Activated naive CD8-positive, alpha-beta T cell treated with anti-CD3 and anti-CD28 coated beads, Interleukin-2, amount 50 U/mL, for 24 hours (primary cell): Measurements from ENCODE around the gene WASF3.

Source experiments
- ATAC-seq: fragments of 150-1000 bp; cut with Tn5 transposase; one replicate; pipeline ENCODE4 v1.10.0; 2021
- DNase-seq: peaks from one replicate; pipeline ENCODE4 v3.0.0; 2021
- H3K27ac Mint-ChIP-seq: one replicate; pipeline ENCODE4 v1.8.0; 2021; ENCODE audit warnings: mild to moderate bottlenecking, mixed read lengths
- H3K27me3 Mint-ChIP-seq: one replicate; pipeline ENCODE4 v1.8.0; 2021; ENCODE audit warnings: mixed read lengths
- H3K36me3 Mint-ChIP-seq: one replicate; pipeline ENCODE4 v1.8.0; 2021; ENCODE audit warnings: low read depth, mixed read lengths
- H3K4me1 Mint-ChIP-seq: one replicate; pipeline ENCODE4 v1.8.0; 2021; ENCODE audit warnings: mixed read lengths
- H3K4me3 Mint-ChIP-seq: one replicate; pipeline ENCODE4 v1.8.0; 2021; ENCODE audit warnings: mild to moderate bottlenecking, moderate library complexity, mixed read lengths
- H3K9me3 Mint-ChIP-seq: one replicate; pipeline ENCODE4 v1.8.0; 2021; ENCODE audit warnings: mixed read lengths

Gene WASF3

DNA sequence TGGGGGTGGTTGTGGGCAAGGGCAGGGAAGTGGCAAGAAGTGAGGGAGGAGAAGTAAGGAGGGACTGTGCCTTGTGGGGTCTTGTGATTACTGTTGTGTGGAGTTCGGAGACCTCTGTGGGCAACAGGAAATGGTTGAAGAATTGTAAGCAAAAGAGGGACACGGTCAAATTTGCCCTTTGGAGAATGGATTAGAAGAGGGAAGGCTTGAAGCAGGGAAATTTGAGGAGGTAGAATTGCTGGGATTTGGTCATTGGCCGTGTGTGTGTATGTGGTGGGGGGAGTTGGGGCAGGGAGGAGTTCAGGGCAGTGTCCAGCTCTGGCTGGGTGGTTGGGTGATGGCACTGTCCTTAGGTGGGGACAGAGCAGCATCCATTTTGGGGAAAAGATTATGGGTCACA is 3.6 kb downstream of the WASF3 start:
- Mint-ChIP-seq H3K4me1 (peaks cover 8% of the 10 kb centered on the region), H3K36me3 (no peaks in the 10 kb centered on the region), H3K9me3 (no peaks in the 10 kb centered on the region), H3K27me3 (peaks cover 38% of the 10 kb centered on the region), H3K4me3 (no peak overlapping the region), H3K27ac (no peak overlapping the region)
- DNase-seq (no peak), ATAC-seq (no peak)

- Mint-ChIP-seq H3K9me3 (no peaks in the 10 kb centered on the region), H3K4me1 (peaks cover 6% of the 10 kb centered on the region), H3K27ac (no peak overlapping the region), H3K36me3 (no peaks in the 10 kb centered on the region), H3K27me3 (peaks cover 33% of the 10 kb centered on the region), H3K4me3 (no peak overlapping the region)
- no peak for DNase-seq
- ATAC-seq = no peak
Observed at GRCh38 chr13:26561651-26562511, 4.4 kb downstream of the WASF3 start.

- no peaks in the 10 kb centered on the region for H3K9me3 Mint-ChIP-seq
- H3K4me1 Mint-ChIP-seq = peaks cover 3% of the 10 kb centered on the region
- no peaks in the 10 kb centered on the region for H3K36me3 Mint-ChIP-seq
- H3K27me3 Mint-ChIP-seq = peaks cover 28% of the 10 kb centered on the region
- H3K27ac Mint-ChIP-seq = no peak overlapping the region
- H3K4me3 Mint-ChIP-seq = no peak overlapping the region
- DNase-seq (no peak), ATAC-seq (no peak)
Observed at GRCh38 chr13:26562512-26562890, 5.0 kb downstream of the WASF3 start.

DNA sequence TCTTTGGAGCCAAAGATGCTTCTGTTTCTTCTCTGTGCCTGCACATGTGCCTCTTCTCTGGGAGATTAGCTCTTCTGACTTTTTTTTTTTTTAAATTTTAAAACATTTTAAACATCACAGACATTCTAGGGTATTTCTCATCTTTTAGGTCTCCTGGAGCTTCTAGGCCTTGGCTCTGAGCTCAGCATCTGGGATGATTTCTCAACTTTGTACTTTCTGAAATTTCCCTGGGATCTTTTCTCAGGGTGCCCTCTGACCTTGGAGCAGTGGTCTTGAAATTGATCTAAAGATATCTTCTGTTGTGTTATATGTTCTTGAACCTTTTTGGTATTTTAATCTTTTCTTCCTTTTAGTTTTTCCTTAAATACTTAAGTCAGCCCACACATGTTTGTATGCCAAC is 6.2 kb downstream of the WASF3 start:
- DNase-seq (no peak), ATAC-seq (no peak)
- Mint-ChIP-seq H3K27me3 (peaks cover 24% of the 10 kb centered on the region), H3K36me3 (no peaks in the 10 kb centered on the region), H3K4me1 (no peaks in the 10 kb centered on the region), H3K4me3 (no peak overlapping the region), H3K27ac (no peak overlapping the region), H3K9me3 (no peaks in the 10 kb centered on the region)

DNA sequence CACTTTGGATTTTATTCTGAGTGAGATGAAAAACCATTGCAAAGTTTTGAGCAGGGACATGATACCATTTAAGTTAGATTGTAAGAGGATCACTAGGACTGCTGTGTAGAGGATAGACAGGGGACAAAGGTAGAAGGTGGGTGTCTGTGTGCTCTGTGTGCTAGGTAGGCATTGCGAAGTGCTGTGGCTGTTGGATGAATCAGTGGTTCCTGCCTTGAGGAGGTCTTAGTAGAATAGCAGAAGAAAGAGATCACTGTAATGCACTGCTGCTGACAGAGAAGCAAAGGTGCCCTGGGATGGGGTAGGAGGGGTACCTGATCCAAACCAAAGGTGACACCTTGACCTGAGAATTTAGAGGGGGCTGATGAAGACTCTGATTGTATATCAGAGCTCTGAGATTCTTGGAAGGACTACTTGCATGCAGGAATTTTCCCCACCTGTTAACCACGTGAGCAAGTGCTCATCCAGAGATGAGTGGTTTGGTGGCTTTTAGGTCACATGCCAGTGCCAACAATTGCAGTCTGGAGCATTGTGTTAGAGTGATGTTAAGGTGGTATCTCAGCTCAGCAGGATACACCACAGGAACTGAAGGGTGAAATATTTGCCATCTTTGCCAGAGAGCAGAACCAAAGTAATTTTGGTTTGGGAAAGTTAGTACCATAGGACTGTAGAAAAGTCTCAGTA is 10.8 kb downstream of the WASF3 start:
- no peak overlapping the region for H3K27ac Mint-ChIP-seq
- no peaks in the 10 kb centered on the region for H3K4me1 Mint-ChIP-seq
- H3K4me3 Mint-ChIP-seq = no peak overlapping the region
- DNase-seq = no peak
- H3K27me3 Mint-ChIP-seq = peaks cover 13% of the 10 kb centered on the region
- H3K9me3 Mint-ChIP-seq = no peaks in the 10 kb centered on the region
- ATAC-seq = no peak
- H3K36me3 Mint-ChIP-seq = no peaks in the 10 kb centered on the region

DNA sequence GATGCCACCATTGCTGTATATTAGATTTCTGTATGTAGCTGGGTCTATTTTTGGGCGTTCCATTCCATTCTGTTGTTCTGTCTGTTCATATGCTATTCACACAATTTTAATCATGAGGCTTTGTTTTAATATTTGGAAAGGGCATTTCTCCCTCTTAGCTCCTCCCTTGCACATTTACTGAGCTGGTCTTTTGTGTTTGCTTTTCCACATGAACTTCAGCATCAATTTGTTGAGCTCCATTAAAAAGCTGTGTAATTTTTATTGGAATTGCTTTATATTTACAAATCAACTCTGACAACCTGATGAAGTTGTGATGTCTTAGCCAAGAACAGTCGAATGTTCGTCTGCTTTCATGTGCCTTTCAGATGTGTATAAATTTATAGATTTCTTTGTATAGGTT is 14.0 kb downstream of the WASF3 start:
- no peak for ATAC-seq
- Mint-ChIP-seq H3K27me3 (peaks cover 19% of the 10 kb centered on the region), H3K36me3 (no peaks in the 10 kb centered on the region), H3K27ac (no peak overlapping the region), H3K4me3 (no peak overlapping the region), H3K9me3 (no peaks in the 10 kb centered on the region), H3K4me1 (no peaks in the 10 kb centered on the region)
- no peak for DNase-seq

DNA sequence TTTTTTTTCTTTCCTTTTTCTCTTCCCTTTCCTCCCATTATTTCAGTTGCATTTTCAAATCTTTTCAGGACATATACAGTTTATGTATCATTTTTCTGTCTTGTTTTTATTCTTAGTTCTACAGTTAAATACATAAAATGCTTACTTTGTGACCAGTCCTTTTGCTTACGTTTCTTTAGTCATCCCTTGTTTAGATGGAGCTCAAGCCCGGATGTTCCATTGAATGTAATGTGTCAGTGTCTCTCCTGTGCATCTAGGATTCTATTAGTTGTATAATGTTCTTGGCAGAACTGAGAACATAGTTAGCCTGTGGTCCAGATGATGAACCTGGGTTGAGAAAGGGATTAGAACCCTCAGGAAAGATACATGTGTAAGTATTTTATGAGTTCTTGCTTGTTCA is 17.8 kb downstream of the WASF3 start:
- peaks cover 24% of the 10 kb centered on the region for H3K27me3 Mint-ChIP-seq
- peaks cover 4% of the 10 kb centered on the region for H3K9me3 Mint-ChIP-seq
- DNase-seq = no peak
- H3K36me3 Mint-ChIP-seq = no peaks in the 10 kb centered on the region
- H3K4me3 Mint-ChIP-seq = no peak overlapping the region
- H3K27ac Mint-ChIP-seq = no peak overlapping the region
- H3K4me1 Mint-ChIP-seq = no peaks in the 10 kb centered on the region
- no peak for ATAC-seq

DNA sequence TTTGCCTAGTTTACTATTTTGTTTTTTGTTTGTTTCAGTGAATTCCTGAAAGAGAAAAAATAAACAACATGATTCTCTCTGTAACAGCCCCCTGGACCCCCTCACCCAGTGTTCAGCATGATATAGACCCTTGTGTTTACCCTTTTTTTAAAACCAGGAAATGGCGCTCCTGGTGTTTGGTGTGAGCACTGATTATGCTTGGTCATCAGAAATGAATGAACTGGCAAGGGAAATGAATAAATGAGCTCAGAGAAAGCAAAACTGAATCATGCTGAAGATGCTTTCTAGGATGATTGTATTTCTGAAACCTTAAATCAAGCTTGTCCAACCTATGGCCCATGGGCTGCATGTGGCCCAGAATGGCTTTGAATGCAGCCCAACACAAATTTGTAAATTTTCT is 22.1 kb downstream of the WASF3 start:
- H3K27ac Mint-ChIP-seq = no peak overlapping the region
- peaks cover 28% of the 10 kb centered on the region for H3K27me3 Mint-ChIP-seq
- ATAC-seq = no peak
- no peak for DNase-seq
- peaks cover 4% of the 10 kb centered on the region for H3K9me3 Mint-ChIP-seq
- no peaks in the 10 kb centered on the region for H3K4me1 Mint-ChIP-seq
- H3K4me3 Mint-ChIP-seq = no peak overlapping the region
- no peaks in the 10 kb centered on the region for H3K36me3 Mint-ChIP-seq

- Mint-ChIP-seq H3K4me3 (no peak overlapping the region), H3K9me3 (no peaks in the 10 kb centered on the region), H3K4me1 (no peaks in the 10 kb centered on the region), H3K36me3 (no peaks in the 10 kb centered on the region), H3K27ac (no peak overlapping the region), H3K27me3 (peaks cover 19% of the 10 kb centered on the region)
- DNase-seq = no peak
- no peak for ATAC-seq
Observed at GRCh38 chr13:26583662-26584061, 26.2 kb downstream of the WASF3 start.

GRCh38 chr13:26584713-26585112 is 27.2 kb downstream of the WASF3 start:
- H3K4me1 Mint-ChIP-seq = no peaks in the 10 kb centered on the region
- no peaks in the 10 kb centered on the region for H3K36me3 Mint-ChIP-seq
- H3K4me3 Mint-ChIP-seq = no peak overlapping the region
- H3K27ac Mint-ChIP-seq = no peak overlapping the region
- no peaks in the 10 kb centered on the region for H3K9me3 Mint-ChIP-seq
- ATAC-seq (no peak), DNase-seq (no peak)
- H3K27me3 Mint-ChIP-seq = peaks cover 21% of the 10 kb centered on the region

GRCh38 chr13:26585136-26585535 is 27.7 kb downstream of the WASF3 start:
- Mint-ChIP-seq H3K9me3 (no peaks in the 10 kb centered on the region), H3K4me1 (no peaks in the 10 kb centered on the region), H3K27ac (no peak overlapping the region), H3K36me3 (no peaks in the 10 kb centered on the region), H3K27me3 (peaks cover 21% of the 10 kb centered on the region), H3K4me3 (no peak overlapping the region)
- ATAC-seq (no peak), DNase-seq (no peak)

- ATAC-seq (no peak), DNase-seq (no peak)
- Mint-ChIP-seq H3K4me1 (no peaks in the 10 kb centered on the region), H3K4me3 (no peak overlapping the region), H3K36me3 (no peaks in the 10 kb centered on the region), H3K27me3 (peaks cover 28% of the 10 kb centered on the region), H3K9me3 (no peaks in the 10 kb centered on the region), H3K27ac (no peak overlapping the region)
Observed at GRCh38 chr13:26587251-26587650, 29.8 kb downstream of the WASF3 start.

- DNase-seq (no peak), ATAC-seq (no peak)
- Mint-ChIP-seq H3K9me3 (no peaks in the 10 kb centered on the region), H3K27me3 (peaks cover 20% of the 10 kb centered on the region), H3K4me3 (no peak overlapping the region), H3K4me1 (no peaks in the 10 kb centered on the region), H3K36me3 (no peaks in the 10 kb centered on the region), H3K27ac (no peak overlapping the region)
Observed at GRCh38 chr13:26589226-26589625, 31.7 kb downstream of the WASF3 start.

GRCh38 chr13:26589754-26590153 is 32.3 kb downstream of the WASF3 start:
- DNase-seq (no peak), ATAC-seq (no peak)
- Mint-ChIP-seq H3K36me3 (no peaks in the 10 kb centered on the region), H3K27me3 (peaks cover 20% of the 10 kb centered on the region), H3K4me1 (no peaks in the 10 kb centered on the region), H3K4me3 (no peak overlapping the region), H3K9me3 (no peaks in the 10 kb centered on the region), H3K27ac (no peak overlapping the region)

DNA sequence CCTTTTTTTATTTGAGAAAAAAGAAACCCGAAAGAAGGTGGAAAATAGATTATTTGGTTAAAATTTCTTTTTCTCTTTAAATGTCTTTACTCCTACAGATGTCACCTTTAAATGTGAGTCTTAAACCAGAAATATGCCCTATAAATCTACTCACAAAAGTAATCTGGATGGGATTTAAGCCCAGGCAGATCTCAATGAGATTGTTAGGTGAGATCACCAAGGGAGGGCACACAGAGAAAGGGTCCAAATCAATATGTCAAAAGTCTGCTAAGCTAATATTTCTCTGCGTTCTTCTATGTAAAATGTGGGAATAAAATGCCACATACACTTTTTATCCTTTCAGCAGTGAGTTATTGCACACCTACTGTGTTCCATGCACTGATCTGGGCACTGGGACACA is 32.9 kb downstream of the WASF3 start:
- no peak overlapping the region for H3K4me3 Mint-ChIP-seq
- H3K27ac Mint-ChIP-seq = no peak overlapping the region
- H3K4me1 Mint-ChIP-seq = no peaks in the 10 kb centered on the region
- H3K9me3 Mint-ChIP-seq = no peaks in the 10 kb centered on the region
- no peaks in the 10 kb centered on the region for H3K36me3 Mint-ChIP-seq
- ATAC-seq = no peak
- no peak for DNase-seq
- H3K27me3 Mint-ChIP-seq = peaks cover 20% of the 10 kb centered on the region
